Fibroblast of lung (primary cell): ENCODE data around the gene C5orf63. TPM values are rescaled to one million over a fixed set of nuclear protein-coding genes. Genes with fewer than 3 reads are reported as not detected.

Source experiments
- DNase-seq, 2 donors: peaks; one replicate each; pipeline versions ENCODE4 v3.0.0 to v3.0.0-alpha.2; 2010; ENCODE audit warnings: low read depth in 2 of 2
- H2AFZ ChIP-seq: 2 replicates; pipeline ENCODE4 v1.5.1; 2012; ENCODE audit warnings: low read length, control low read depth, inconsistent platforms
- H3K27ac ChIP-seq: 2 replicates; pipeline ENCODE4 v1.5.1; 2011; ENCODE audit warnings: low read length, control low read depth; ENCODE audit not compliant: insufficient read depth
- H3K27me3 ChIP-seq: 2 replicates; pipeline ENCODE4 v1.5.1; 2011; ENCODE audit warnings: mild to moderate bottlenecking, low read length; ENCODE audit not compliant: control insufficient read depth, insufficient read depth
- H3K36me3 ChIP-seq: 2 replicates; pipeline ENCODE4 v1.5.1; 2011; ENCODE audit warnings: low read length; ENCODE audit not compliant: control insufficient read depth, insufficient read depth
- H3K4me1 ChIP-seq: 2 replicates; pipeline ENCODE4 v1.5.1; 2011; ENCODE audit warnings: low read length; ENCODE audit not compliant: control insufficient read depth, insufficient read depth; ENCODE audit errors: extremely low read depth
- H3K4me2 ChIP-seq: 2 replicates; pipeline ENCODE4 v1.5.1; 2011; ENCODE audit warnings: low read length, control low read depth; ENCODE audit not compliant: insufficient read depth; ENCODE audit errors: extremely low read depth
- H3K4me3 ChIP-seq, 4 experiments: fragments of 200-600 bp in 1 of 4; sonication (generic) in 1 of 4; replicated peaks in 1 of 4; 2 replicates each; pipeline ENCODE4 v1.5.1; 2011 to 2016; ENCODE audit warnings: low read length in 4 of 4, low read depth in 3 of 4, mild to moderate bottlenecking in 3 of 4, control low read depth in 2 of 4, inconsistent platforms in 1 of 4, mixed read lengths in 1 of 4; ENCODE audit not compliant: insufficient read depth in 1 of 4; ENCODE audit errors: control extremely low read depth in 1 of 4
- H3K79me2 ChIP-seq: 2 replicates; pipeline ENCODE4 v1.5.1; 2012; ENCODE audit warnings: mild to moderate bottlenecking, low read length, inconsistent platforms; ENCODE audit not compliant: control insufficient read depth, insufficient read depth
- H3K9ac ChIP-seq: 2 replicates; pipeline ENCODE4 v1.5.1; 2011; ENCODE audit warnings: mild to moderate bottlenecking, low read length, control low read depth; ENCODE audit not compliant: insufficient read depth
- H3K9me3 ChIP-seq: 2 replicates; pipeline ENCODE4 v1.5.1; 2012; ENCODE audit warnings: low read depth, low read length; ENCODE audit not compliant: control insufficient read depth, insufficient read depth
- H4K20me1 ChIP-seq: 2 replicates; pipeline ENCODE4 v1.5.1; 2011; ENCODE audit warnings: low read length; ENCODE audit not compliant: control insufficient read depth, insufficient read depth; ENCODE audit errors: extremely low read depth
- CTCF ChIP-seq, 2 donors: IDR thresholded peaks in 1 of 2; conservative IDR thresholded peaks in 1 of 2; 1 replicate in 1 of 2; 2 replicates in 1 of 2; pipeline ENCODE4 v1.5.1; 2011 to 2012; ENCODE audit warnings: low read length in 2 of 2, control low read depth in 1 of 2, inconsistent platforms in 1 of 2, low read depth in 1 of 2, mild to moderate bottlenecking in 1 of 2
- EZH2 ChIP-seq: IDR thresholded peaks from 2 replicates; pipeline ENCODE4 v1.5.1; 2012; ENCODE audit warnings: low read length, control low read depth, mild to moderate bottlenecking; ENCODE audit errors: missing control alignments
- polyA plus RNA-seq, 2 donors: library from polyadenylated mRNA; depleted of rRNA in 1 of 2; stranded (reverse) in 1 of 2; unstranded in 1 of 2; fragments of >200 nt; gene quantifications; 2 replicates each; pipeline ENCODE4 v1.2.1, GENCODE V29; 2011 to 2012; ENCODE audit warnings: missing spikeins in 1 of 2
- total RNA-seq: library from RNA; depleted of rRNA; stranded (reverse); fragments of >200 nt; gene quantifications from 2 replicates; pipeline ENCODE4 v1.2.1, GENCODE V29; 2014

C5orf63 gene
- total and polyA plus RNA-seq, 2 donors (not counting 1 experiment from before 2014, with no cell fraction given): 2.9 to 4.0 TPM

DNA sequence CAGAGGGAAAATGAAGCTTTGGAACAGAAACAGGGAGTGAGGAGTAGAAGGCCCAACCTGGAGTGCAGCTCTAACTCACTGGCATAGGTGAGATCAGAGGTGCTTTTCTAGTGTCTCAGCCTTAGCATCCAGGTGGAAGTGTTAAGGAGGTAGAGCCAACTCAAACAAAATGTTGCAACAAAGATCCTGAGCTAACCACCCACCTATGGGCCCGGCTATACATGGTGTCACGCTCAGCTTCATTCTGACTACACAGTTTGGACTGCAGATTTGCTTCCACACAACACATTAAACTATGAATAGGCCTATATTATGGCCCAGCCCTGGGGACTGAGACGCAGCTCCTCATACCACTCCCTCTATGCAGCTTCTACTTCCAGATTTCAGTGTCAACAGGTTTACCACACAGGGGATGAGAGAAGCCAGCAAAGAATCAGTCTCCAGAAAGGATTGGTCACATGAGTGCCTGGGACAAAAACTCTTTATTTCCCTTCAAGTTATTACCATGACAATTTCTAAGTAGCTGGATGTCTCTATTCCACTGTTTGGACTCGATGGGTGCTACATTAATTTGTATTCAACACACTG, 9.0 kb downstream of the C5orf63 start:
- Histone ChIP-seq H3K4me1 (no peaks in the 10 kb centered on the region), H2AFZ (no peak overlapping the region), H4K20me1 (no peaks in the 10 kb centered on the region), H3K36me3 (no peaks in the 10 kb centered on the region), H3K4me3 (no peak overlapping the region), H3K27ac (no peak overlapping the region), H3K79me2 (no peaks in the 10 kb centered on the region), H3K9me3 (no peaks in the 10 kb centered on the region), H3K27me3 (no peaks in the 10 kb centered on the region), H3K9ac (no peak overlapping the region), H3K4me2 (no peak overlapping the region)
- TF ChIP-seq CTCF (conservative IDR thresholded peaks at IDR 0.05 in 1 of 2, IDR thresholded peaks at IDR 0.05 in 1 of 2; ENCODE audit: low read depth in 1 of 2, low read length in 2 of 2): no peak
- no peak for TF ChIP-seq EZH2
- no peak for DNase-seq

GRCh38 chr5:127063257-127063913, 9.9 kb downstream of the C5orf63 start:
- Histone ChIP-seq H3K4me1 (no peaks in the 10 kb centered on the region), H3K4me2 (no peak overlapping the region), H3K4me3 (no peak overlapping the region), H3K27me3 (no peaks in the 10 kb centered on the region), H3K27ac (no peak overlapping the region), H3K79me2 (no peaks in the 10 kb centered on the region), H4K20me1 (no peaks in the 10 kb centered on the region), H3K9me3 (no peaks in the 10 kb centered on the region), H3K36me3 (no peaks in the 10 kb centered on the region), H2AFZ (no peak overlapping the region), H3K9ac (no peak overlapping the region)
- no peak for DNase-seq
- TF ChIP-seq EZH2 (no peak), CTCF (conservative IDR thresholded peaks at IDR 0.05 in 1 of 2, IDR thresholded peaks at IDR 0.05 in 1 of 2; ENCODE audit: low read depth in 1 of 2, low read length in 2 of 2) (no peak)

DNA sequence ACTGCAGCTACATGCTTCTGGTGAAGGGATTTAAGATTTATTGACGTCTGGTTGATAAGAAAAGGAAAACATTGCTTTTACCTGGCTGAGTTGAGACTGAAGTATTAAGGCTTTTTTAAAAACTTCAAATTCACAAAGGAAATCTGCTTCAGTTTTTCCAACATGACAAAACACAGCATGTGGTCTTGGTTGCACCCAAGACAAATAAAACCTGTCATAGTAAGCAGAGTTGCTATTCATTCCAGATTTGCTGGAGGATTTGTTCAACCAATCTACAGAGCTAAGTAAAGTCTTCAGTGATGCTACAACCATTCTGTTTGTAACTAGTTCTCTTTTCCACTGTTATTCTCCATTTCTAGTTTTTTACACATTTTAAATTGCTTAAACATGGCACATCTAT, 11.3 kb downstream of the C5orf63 start:
- H3K9ac ChIP-seq: no peak overlapping the region
- no peaks in the 10 kb centered on the region for H3K27me3 ChIP-seq
- H3K4me3 ChIP-seq: no peak overlapping the region
- no peaks in the 10 kb centered on the region for H4K20me1 ChIP-seq
- peak in 1 of 2 donors; percentile 39 for DNase-seq
- no peak overlapping the region for H3K4me2 ChIP-seq
- H3K36me3 ChIP-seq: no peaks in the 10 kb centered on the region
- no peak overlapping the region for H3K27ac ChIP-seq
- H3K4me1 ChIP-seq: no peaks in the 10 kb centered on the region
- H2AFZ ChIP-seq: no peak overlapping the region
- no peaks in the 10 kb centered on the region for H3K9me3 ChIP-seq
- H3K79me2 ChIP-seq: no peaks in the 10 kb centered on the region
- no peak for TF ChIP-seq EZH2
- no peak for TF ChIP-seq CTCF (conservative IDR thresholded peaks at IDR 0.05 in 1 of 2, IDR thresholded peaks at IDR 0.05 in 1 of 2; ENCODE audit: low read depth in 1 of 2, low read length in 2 of 2)
